K562 (cell line): ENCODE results near the gene ZNF805. TPM values are rescaled to one million over a fixed set of nuclear protein-coding genes. Genes with fewer than 3 reads are reported as not detected.

ENCODE experiments used
- ATAC-seq: fragments of 200-7000 bp; cut with Tn5 transposase; 3 replicates; pipeline ENCODE4 v1.9.1; 2020; ENCODE audit warnings: moderate library complexity
- BruUV-seq: library from RNA; stranded (reverse); fragments of 400-500 nt; replicated peaks from 2 replicates; lab custom pipeline; 2021; lab: Mats Ljungman, UMichigan
- CTCF ChIA-PET: fragments of 300-600 bp; formaldehyde crosslinking; extraction: SDS; loops from one replicate; lab custom pipeline; 2021; ENCODE audit warnings: low intra/inter-chr PET ratio; lab: Yijun Ruan, JAX
- POLR2A ChIA-PET: fragments of 300-600, 350-650 bp; sonication (Branson Sonifier 250); formaldehyde crosslinking; extraction: SDS; loops from one replicate; lab custom pipeline; 2021; ENCODE audit warnings: antibody characterized with exemption, inconsistent platforms; lab: Yijun Ruan, JAX
- DNase-seq, 4 experiments: peaks; one replicate each; pipeline versions ENCODE4 v3.0.0 to v3.0.0-alpha.2; 2011 to 2018; ENCODE audit warnings: low spot score in 3 of 4, mixed read lengths in 3 of 4; ENCODE audit errors: extremely low read depth in 1 of 4
- FAIRE-seq: peaks from 2 replicates; lab custom pipeline; 2011; peaks lifted over from hg19 to GRCh38; lab: Jason Lieb, UNC
- H2AFZ ChIP-seq: 2 replicates; pipeline ENCODE4 v1.6.0; 2011; ENCODE audit warnings: low read depth, low read length, control low read depth, inconsistent platforms
- H3K27ac ChIP-seq: fragments of 200-600 bp; 3 replicates; pipeline ENCODE4 v1.8.0; 2011; ENCODE audit warnings: low read depth, mild to moderate bottlenecking, control low read depth, inconsistent platforms, low read length, moderate library complexity, mixed read lengths; ENCODE audit errors: extremely low read depth
- H3K27me3 ChIP-seq, 2 experiments: fragments of 300-600 bp in 1 of 2; 2 replicates in 1 of 2; 3 replicates in 1 of 2; pipeline versions ENCODE4 v1.6.0 to v1.8.0; 2011; ENCODE audit warnings: inconsistent platforms in 2 of 2, low read length in 2 of 2, mild to moderate bottlenecking in 1 of 2, mixed read lengths in 1 of 2, moderate library complexity in 1 of 2; ENCODE audit not compliant: control insufficient read depth in 2 of 2, insufficient read depth in 2 of 2
- H3K36me3 ChIP-seq: fragments of 300-600 bp; 3 replicates; pipeline ENCODE4 v1.8.0; 2011; ENCODE audit warnings: mild to moderate bottlenecking, low read length, inconsistent platforms; ENCODE audit not compliant: control insufficient read depth, insufficient read depth
- H3K4me1 ChIP-seq, 2 experiments: fragments of 200-600 bp in 1 of 2; replicated peaks in 1 of 2; 2 replicates in 1 of 2; 3 replicates in 1 of 2; pipeline versions ENCODE4 v1.5.1 to v1.8.0; 2011; ENCODE audit warnings: inconsistent platforms in 2 of 2, low read length in 2 of 2, mild to moderate bottlenecking in 1 of 2, mixed read lengths in 1 of 2, moderate library complexity in 1 of 2; ENCODE audit not compliant: control insufficient read depth in 2 of 2, insufficient read depth in 2 of 2
- H3K4me2 ChIP-seq: 2 replicates; pipeline ENCODE4 v1.6.1; 2011; ENCODE audit warnings: low read length, control low read depth, inconsistent platforms, mixed read lengths; ENCODE audit not compliant: insufficient read depth
- H3K4me3 ChIP-seq: fragments of 200-600 bp; sonication (generic), shearing (Covaris generic); 2 replicates; pipeline ENCODE4 v1.5.1; 2016; ENCODE audit warnings: control low read depth, inconsistent platforms
- H3K79me2 ChIP-seq: fragments of 200-600 bp; 3 replicates; pipeline ENCODE4 v1.8.0; 2011; ENCODE audit warnings: low read length, inconsistent platforms; ENCODE audit not compliant: control insufficient read depth, insufficient read depth
- H3K9ac ChIP-seq, 2 experiments: 2 replicates each; pipeline versions ENCODE4 v1.6.0 to v1.6.1; 2011; ENCODE audit warnings: low read depth in 2 of 2, low read length in 2 of 2, control low read depth in 1 of 2, inconsistent platforms in 1 of 2, mild to moderate bottlenecking in 1 of 2, mixed read lengths in 1 of 2; ENCODE audit not compliant: insufficient read depth in 1 of 2
- H3K9me1 ChIP-seq: one replicate; pipeline ENCODE4 v1.6.0; 2011; ENCODE audit warnings: inconsistent platforms, mild to moderate bottlenecking, low read length, moderate library complexity; ENCODE audit not compliant: control insufficient read depth, insufficient read depth
- H3K9me3 ChIP-seq: replicated peaks from 2 replicates; pipeline ENCODE4 v1.5.1; 2011; ENCODE audit warnings: low read depth, low read length, inconsistent platforms; ENCODE audit not compliant: control insufficient read depth, insufficient read depth
- H4K20me1 ChIP-seq: replicated peaks from 2 replicates; pipeline ENCODE4 v1.6.1; 2011; ENCODE audit warnings: low read length, inconsistent platforms, mixed read lengths; ENCODE audit not compliant: control insufficient read depth, insufficient read depth
- CBFB ChIP-seq: sonication (generic); formaldehyde crosslinking; IDR thresholded peaks from 2 replicates; pipeline ENCODE4 v1.4.0; 2020; ENCODE audit warnings: mild to moderate bottlenecking, missing genetic modification reagents
- CHD4 ChIP-seq: fragments of 200-600 bp; sonication (generic); IDR thresholded peaks from 3 replicates; pipeline ENCODE4 v1.6.1; 2012; ENCODE audit warnings: low read depth, mild to moderate bottlenecking, mixed read lengths, low read length, inconsistent platforms; ENCODE audit not compliant: insufficient read depth, insufficient replicate concordance, poor library complexity, severe bottlenecking
- CREBBP ChIP-seq: IDR thresholded peaks from one replicate; pipeline ENCODE4 v1.6.1; 2012; ENCODE audit warnings: low read depth, mild to moderate bottlenecking, control low read depth, inconsistent platforms, low read length
- HNRNPL ChIP-seq: fragments of 200-400 bp; formaldehyde crosslinking; IDR thresholded peaks from 2 replicates; pipeline ENCODE4 v1.6.1; 2017; ENCODE audit warnings: low read depth, mild to moderate bottlenecking, low read length
- MEF2A ChIP-seq: IDR thresholded peaks from 2 replicates; pipeline ENCODE4 v1.6.1; 2011; ENCODE audit warnings: low read depth, mild to moderate bottlenecking, low read length, moderate library complexity; ENCODE audit not compliant: control insufficient read depth
- POLR2B ChIP-seq: fragments of 450-650 bp; IDR thresholded peaks from 2 replicates; pipeline ENCODE4 v1.6.1; 2018; ENCODE audit warnings: low read depth; ENCODE audit not compliant: partially characterized antibody
- RB1 ChIP-seq: fragments of 450-650 bp; IDR thresholded peaks from 2 replicates; pipeline ENCODE4 v1.6.1; 2017; ENCODE audit warnings: low read depth, mild to moderate bottlenecking
- SMARCC2 ChIP-seq: fragments of 450-650 bp; IDR thresholded peaks from 2 replicates; pipeline ENCODE4 v1.6.1; 2017; ENCODE audit warnings: antibody characterized with exemption, moderate library complexity, mild to moderate bottlenecking, low read depth
- ZNF12 ChIP-seq: sonication (generic); formaldehyde crosslinking; IDR thresholded peaks from 2 replicates; pipeline ENCODE4 v1.4.0; 2020; ENCODE audit warnings: mild to moderate bottlenecking, missing genetic modification reagents
- ZNF224 ChIP-seq: sonication (generic); formaldehyde crosslinking; IDR thresholded peaks from 2 replicates; pipeline ENCODE4 v1.8.0; 2022; ENCODE audit warnings: mild to moderate bottlenecking, missing genetic modification reagents
- ZNF324 ChIP-seq: fragments of 250-450 bp; sonication (Bioruptor Pico); IDR thresholded peaks from 2 replicates; pipeline ENCODE4 v1.4.0; 2020; ENCODE audit warnings: mild to moderate bottlenecking
- ZNF561 ChIP-seq: fragments of 450-650 bp; formaldehyde crosslinking; conservative IDR thresholded peaks from 2 replicates; pipeline ENCODE4 v1.4.0; 2020; ENCODE audit warnings: mild to moderate bottlenecking, moderate library complexity
- WGBS: fragments of 100-300 bp; shearing (Covaris generic); methylation state at CpG from one replicate; pipeline ENCODE4 v1.1.6; 2016; ENCODE audit warnings: low coverage, mixed read lengths; ENCODE audit not compliant: insufficient coverage; ENCODE audit errors: missing lambda C conversion rate; 5-methylcytosine and 5-hydroxymethylcytosine counted together
- in situ Hi-C: fragments of 300-500 bp; cut with MboI; formaldehyde crosslinking; loops from 4 replicates; pipeline ENCODE4 v1.15.0; 2018; ENCODE audit warnings: inconsistent platforms, mixed read lengths
- intact Hi-C: fragments of 100-400 bp; cut with micrococcal nuclease; formaldehyde crosslinking; loops from 2 replicates; pipeline ENCODE4 v1.14.2; 2022
- polyA plus RNA-seq, 8 experiments: library from polyadenylated mRNA; depleted of rRNA in 4 of 8; stranded (reverse) in 5 of 8; unstranded in 3 of 8; fragments of >200 nt; fragmentation: Nextera tagmentation in 2 of 8; fragmentation: Illumina TruSeq in 1 of 8; extraction: Ambion mirVana in 2 of 8; extraction: Trizol in 1 of 8; gene quantifications; 2 replicates each; pipeline versions ENCODE4 v1.2.1 to v1.2.3, GENCODE V29; 2011 to 2014; ENCODE audit warnings: inconsistent platforms in 1 of 8, missing spikeins in 1 of 8
- total RNA-seq, 7 experiments: library from RNA; depleted of rRNA in 6 of 7; stranded (reverse); fragments of >200 nt in 6 of 7; fragmentation: Illumina TruSeq in 2 of 7; extraction: Trizol in 2 of 7; gene quantifications; 2 replicates each; pipeline versions ENCODE4 v1.2.1 to v1.2.3, GENCODE V29; 2011 to 2021; ENCODE audit warnings: low replicate concordance in 1 of 7
- TF ChIP-seq, protein P1 (sequence below): fragments of 450-650 bp; IDR thresholded peaks from 2 replicates; pipeline ENCODE4 v1.6.1; 2014; ENCODE audit warnings: low read depth, mild to moderate bottlenecking, moderate library complexity, borderline replicate concordance
- TF ChIP-seq, protein P2 (sequence below): sonication (generic); formaldehyde crosslinking; IDR thresholded peaks from 2 replicates; pipeline ENCODE4 v1.8.0; 2022; ENCODE audit warnings: missing genetic modification reagents, mild to moderate bottlenecking, borderline replicate concordance
- TF ChIP-seq, protein P3 (sequence below): fragments of 250-450 bp; sonication (Bioruptor Pico); IDR thresholded peaks from 2 replicates; pipeline ENCODE4 v1.5.0; 2021
- TF ChIP-seq, protein P4 (sequence below): fragments of 450-650 bp; IDR thresholded peaks from 2 replicates; pipeline ENCODE4 v1.6.1; 2016; ENCODE audit warnings: antibody characterized with exemption

ZNF805 gene
- total and polyA plus RNA-seq, 9 of the 15 experiments (the other 6 are each of a cell fraction or from before 2014, with no cell fraction given), result 0.32 to 6.7 (median 3.9) TPM

DNA sequence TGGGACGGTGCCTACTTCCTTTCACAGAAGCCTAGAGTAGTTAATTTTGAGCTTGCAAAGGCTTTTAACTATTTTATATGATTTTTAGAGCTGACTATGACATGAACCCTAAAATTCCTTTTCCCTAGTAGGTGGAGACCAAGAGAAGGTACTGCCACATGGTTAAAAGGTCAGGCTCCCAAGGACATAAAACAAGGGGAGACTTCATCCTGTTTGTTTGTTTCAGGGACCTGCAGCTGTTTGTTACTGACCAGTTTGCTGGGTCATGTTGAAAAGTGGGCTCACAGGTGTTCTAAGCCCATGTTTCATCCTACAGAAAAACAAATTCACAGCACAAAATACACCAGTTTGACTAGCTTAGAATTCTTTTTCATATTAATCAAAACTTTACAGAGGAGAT lies 36.0 kb downstream of the ZNF805 start:
- intact Hi-C loops, result no loop called here
- CTCF ChIA-PET, result no interaction called here
- TF ChIP-seq, protein P1, sequence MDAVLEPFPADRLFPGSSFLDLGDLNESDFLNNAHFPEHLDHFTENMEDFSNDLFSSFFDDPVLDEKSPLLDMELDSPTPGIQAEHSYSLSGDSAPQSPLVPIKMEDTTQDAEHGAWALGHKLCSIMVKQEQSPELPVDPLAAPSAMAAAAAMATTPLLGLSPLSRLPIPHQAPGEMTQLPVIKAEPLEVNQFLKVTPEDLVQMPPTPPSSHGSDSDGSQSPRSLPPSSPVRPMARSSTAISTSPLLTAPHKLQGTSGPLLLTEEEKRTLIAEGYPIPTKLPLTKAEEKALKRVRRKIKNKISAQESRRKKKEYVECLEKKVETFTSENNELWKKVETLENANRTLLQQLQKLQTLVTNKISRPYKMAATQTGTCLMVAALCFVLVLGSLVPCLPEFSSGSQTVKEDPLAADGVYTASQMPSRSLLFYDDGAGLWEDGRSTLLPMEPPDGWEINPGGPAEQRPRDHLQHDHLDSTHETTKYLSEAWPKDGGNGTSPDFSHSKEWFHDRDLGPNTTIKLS, result no peak
- no peak for TF ChIP-seq ZNF12
- TF ChIP-seq MEF2A, result no peak
- TF ChIP-seq, protein P2, sequence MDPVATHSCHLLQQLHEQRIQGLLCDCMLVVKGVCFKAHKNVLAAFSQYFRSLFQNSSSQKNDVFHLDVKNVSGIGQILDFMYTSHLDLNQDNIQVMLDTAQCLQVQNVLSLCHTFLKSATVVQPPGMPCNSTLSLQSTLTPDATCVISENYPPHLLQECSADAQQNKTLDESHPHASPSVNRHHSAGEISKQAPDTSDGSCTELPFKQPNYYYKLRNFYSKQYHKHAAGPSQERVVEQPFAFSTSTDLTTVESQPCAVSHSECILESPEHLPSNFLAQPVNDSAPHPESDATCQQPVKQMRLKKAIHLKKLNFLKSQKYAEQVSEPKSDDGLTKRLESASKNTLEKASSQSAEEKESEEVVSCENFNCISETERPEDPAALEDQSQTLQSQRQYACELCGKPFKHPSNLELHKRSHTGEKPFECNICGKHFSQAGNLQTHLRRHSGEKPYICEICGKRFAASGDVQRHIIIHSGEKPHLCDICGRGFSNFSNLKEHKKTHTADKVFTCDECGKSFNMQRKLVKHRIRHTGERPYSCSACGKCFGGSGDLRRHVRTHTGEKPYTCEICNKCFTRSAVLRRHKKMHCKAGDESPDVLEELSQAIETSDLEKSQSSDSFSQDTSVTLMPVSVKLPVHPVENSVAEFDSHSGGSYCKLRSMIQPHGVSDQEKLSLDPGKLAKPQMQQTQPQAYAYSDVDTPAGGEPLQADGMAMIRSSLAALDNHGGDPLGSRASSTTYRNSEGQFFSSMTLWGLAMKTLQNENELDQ (CRISPR knock-in tag), result no peak
- no peak for TF ChIP-seq RB1
- TF ChIP-seq, protein P3, sequence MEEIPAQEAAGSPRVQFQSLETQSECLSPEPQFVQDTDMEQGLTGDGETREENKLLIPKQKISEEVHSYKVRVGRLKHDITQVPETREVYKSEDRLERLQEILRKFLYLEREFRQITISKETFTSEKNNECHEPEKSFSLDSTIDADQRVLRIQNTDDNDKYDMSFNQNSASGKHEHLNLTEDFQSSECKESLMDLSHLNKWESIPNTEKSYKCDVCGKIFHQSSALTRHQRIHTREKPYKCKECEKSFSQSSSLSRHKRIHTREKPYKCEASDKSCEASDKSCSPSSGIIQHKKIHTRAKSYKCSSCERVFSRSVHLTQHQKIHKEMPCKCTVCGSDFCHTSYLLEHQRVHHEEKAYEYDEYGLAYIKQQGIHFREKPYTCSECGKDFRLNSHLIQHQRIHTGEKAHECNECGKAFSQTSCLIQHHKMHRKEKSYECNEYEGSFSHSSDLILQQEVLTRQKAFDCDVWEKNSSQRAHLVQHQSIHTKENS, result no peak
- TF ChIP-seq SMARCC2, result no peak
- TF ChIP-seq, protein P4, sequence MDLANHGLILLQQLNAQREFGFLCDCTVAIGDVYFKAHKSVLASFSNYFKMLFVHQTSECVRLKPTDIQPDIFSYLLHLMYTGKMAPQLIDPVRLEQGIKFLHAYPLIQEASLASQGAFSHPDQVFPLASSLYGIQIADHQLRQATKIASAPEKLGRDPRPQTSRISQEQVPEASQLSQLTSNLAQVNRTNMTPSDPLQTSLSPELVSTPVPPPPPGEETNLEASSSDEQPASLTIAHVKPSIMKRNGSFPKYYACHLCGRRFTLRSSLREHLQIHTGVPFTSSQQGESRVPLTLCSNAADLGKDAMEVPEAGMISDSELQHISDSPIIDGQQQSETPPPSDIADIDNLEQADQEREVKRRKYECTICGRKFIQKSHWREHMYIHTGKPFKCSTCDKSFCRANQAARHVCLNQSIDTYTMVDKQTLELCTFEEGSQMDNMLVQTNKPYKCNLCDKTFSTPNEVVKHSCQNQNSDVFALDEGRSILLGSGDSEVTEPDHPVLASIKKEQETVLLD, result no peak
- no peak for TF ChIP-seq CBFB (CRISPR knock-in tag)
- TF ChIP-seq ZNF224 (CRISPR knock-in tag), result no peak
- TF ChIP-seq POLR2B, result no peak
- no peak for TF ChIP-seq HNRNPL
- no peak for TF ChIP-seq CREBBP
- TF ChIP-seq CHD4, result no peak
- no peak for TF ChIP-seq ZNF324
- TF ChIP-seq ZNF561 (CRISPR knock-in tag), result no peak

More for the DNA sequence above, 36.0 kb downstream of the ZNF805 start:
- no peak overlapping the region for H3K4me3 ChIP-seq
- H3K4me1 ChIP-seq, result peaks cover 0 to 5% of the 10 kb centered on the region in 2 experiments; a peak in 4 of 5 replicates
- DNase-seq, result no peak
- POLR2A ChIA-PET, result interaction anchor here (0.6 to 2.4 kb wide), 2 partner anchors 13 to 30 kb away, joined by 3 to 5 read pairs; no protein-coding TSS in a partner anchor
- no peaks in the 10 kb centered on the region for H3K9me1 ChIP-seq
- no peak overlapping the region for H3K9ac ChIP-seq
- no peak overlapping the region for H2AFZ ChIP-seq
- H3K9me3 ChIP-seq, result no peaks in the 10 kb centered on the region
- H3K4me2 ChIP-seq, result no peak overlapping the region
- BruUV-seq, result no TSS peak
- ATAC-seq, result no peak
- no peaks in the 10 kb centered on the region for H3K27me3 ChIP-seq
- 0% methylated on average over 1 of the region's 1 CpG for WGBS
- H3K27ac ChIP-seq, result no peak overlapping the region
- peaks cover 18% of the 10 kb centered on the region for H3K79me2 ChIP-seq
- peaks cover 4% of the 10 kb centered on the region; the same call in 1 of the 2 replicates for H4K20me1 ChIP-seq
- no peak for FAIRE-seq
- H3K36me3 ChIP-seq, result no peaks in the 10 kb centered on the region
- in situ Hi-C loops, result no loop called here
